ENCODE data around the gene MED12L.

GRCh38 chr3:151119188-151119587, 33.7 kb downstream of the MED12L start:
- TF ChIP-seq POLR2AphosphoS2 (IDR thresholded peaks at IDR 0.05; ENCODE audit: low read depth, low read length): no peak
- TF ChIP-seq HDAC6 (IDR thresholded peaks at IDR 0.05; ENCODE audit: unreplicated experiment): no peak
- TF ChIP-seq ATF7 (IDR thresholded peaks at IDR 0.05; ENCODE audit: low read depth): no peak
- no peak for TF ChIP-seq TAF1 (IDR thresholded peaks at IDR 0.05; ENCODE audit: borderline replicate concordance, low read depth, low read length)
- TF ChIP-seq CTCF (IDR thresholded peaks at IDR 0.05 in 2 of 3, conservative IDR thresholded peaks at IDR 0.05 in 1 of 3; ENCODE audit: control insufficient read depth in 2 of 3, extremely low read depth in 1 of 3, insufficient read depth in 1 of 3, low read depth in 3 of 3, low read length in 3 of 3): no peak
- TF ChIP-seq CHD4 (IDR thresholded peaks at IDR 0.05): no peak
- TF ChIP-seq RFX5 (IDR thresholded peaks at IDR 0.05; ENCODE audit: low read depth, low read length): no peak
- no peak for TF ChIP-seq CBX5 (IDR thresholded peaks at IDR 0.05; ENCODE audit: low read depth)
- no peak for TF ChIP-seq ZZZ3 (IDR thresholded peaks at IDR 0.05; ENCODE audit: control insufficient read depth, insufficient read length, low read depth)
- TF ChIP-seq RAD21 (IDR thresholded peaks at IDR 0.05; ENCODE audit: insufficient read depth, low read depth, low read length): no peak
- no peak for TF ChIP-seq MEF2A (IDR thresholded peaks at IDR 0.05; ENCODE audit: insufficient read depth, low read depth, low read length)
- TF ChIP-seq, protein P1, sequence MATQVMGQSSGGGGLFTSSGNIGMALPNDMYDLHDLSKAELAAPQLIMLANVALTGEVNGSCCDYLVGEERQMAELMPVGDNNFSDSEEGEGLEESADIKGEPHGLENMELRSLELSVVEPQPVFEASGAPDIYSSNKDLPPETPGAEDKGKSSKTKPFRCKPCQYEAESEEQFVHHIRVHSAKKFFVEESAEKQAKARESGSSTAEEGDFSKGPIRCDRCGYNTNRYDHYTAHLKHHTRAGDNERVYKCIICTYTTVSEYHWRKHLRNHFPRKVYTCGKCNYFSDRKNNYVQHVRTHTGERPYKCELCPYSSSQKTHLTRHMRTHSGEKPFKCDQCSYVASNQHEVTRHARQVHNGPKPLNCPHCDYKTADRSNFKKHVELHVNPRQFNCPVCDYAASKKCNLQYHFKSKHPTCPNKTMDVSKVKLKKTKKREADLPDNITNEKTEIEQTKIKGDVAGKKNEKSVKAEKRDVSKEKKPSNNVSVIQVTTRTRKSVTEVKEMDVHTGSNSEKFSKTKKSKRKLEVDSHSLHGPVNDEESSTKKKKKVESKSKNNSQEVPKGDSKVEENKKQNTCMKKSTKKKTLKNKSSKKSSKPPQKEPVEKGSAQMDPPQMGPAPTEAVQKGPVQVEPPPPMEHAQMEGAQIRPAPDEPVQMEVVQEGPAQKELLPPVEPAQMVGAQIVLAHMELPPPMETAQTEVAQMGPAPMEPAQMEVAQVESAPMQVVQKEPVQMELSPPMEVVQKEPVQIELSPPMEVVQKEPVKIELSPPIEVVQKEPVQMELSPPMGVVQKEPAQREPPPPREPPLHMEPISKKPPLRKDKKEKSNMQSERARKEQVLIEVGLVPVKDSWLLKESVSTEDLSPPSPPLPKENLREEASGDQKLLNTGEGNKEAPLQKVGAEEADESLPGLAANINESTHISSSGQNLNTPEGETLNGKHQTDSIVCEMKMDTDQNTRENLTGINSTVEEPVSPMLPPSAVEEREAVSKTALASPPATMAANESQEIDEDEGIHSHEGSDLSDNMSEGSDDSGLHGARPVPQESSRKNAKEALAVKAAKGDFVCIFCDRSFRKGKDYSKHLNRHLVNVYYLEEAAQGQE (IDR thresholded peaks at IDR 0.05; ENCODE audit: low read depth, low read length): no peak
- TF ChIP-seq FOS (IDR thresholded peaks at IDR 0.05; ENCODE audit: borderline replicate concordance, extremely low read depth, insufficient read length): no peak

Measured in GM12878 (cell line).